H1 (cell line): ENCODE results near the gene TMUB2. TPM values are rescaled to one million over a fixed set of nuclear protein-coding genes. Genes with fewer than 3 reads are reported as not detected.

Source experiments
- CTCF ChIA-PET: fragments of 300-600 bp; sonication (Branson Sonifier 250); formaldehyde crosslinking; loops from one replicate; lab custom pipeline; 2021; ENCODE audit not compliant: partially characterized antibody; lab: Charles Lee
- POLR2A ChIA-PET: fragments of 300-600 bp; sonication (Branson Sonifier 250); formaldehyde crosslinking; loops from one replicate; lab custom pipeline; 2021; ENCODE audit warnings: inconsistent platforms; ENCODE audit not compliant: partially characterized antibody; lab: Charles Lee
- DNase-seq, 2 experiments: peaks; one replicate each; pipeline versions ENCODE4 v3.0.0 to v3.0.0-alpha.2; 2010 to 2022; ENCODE audit warnings: low spot score in 2 of 2, low read depth in 1 of 2, mixed read lengths in 1 of 2
- FAIRE-seq: peaks from 2 replicates; lab custom pipeline; 2011; peaks lifted over from hg19 to GRCh38; lab: Jason Lieb, UNC
- H2AFZ ChIP-seq: 2 replicates; pipeline ENCODE4 v1.8.1; 2012; ENCODE audit warnings: low read length, inconsistent platforms
- H2AK5ac ChIP-seq: 2 replicates; pipeline ENCODE4 v1.6.1; 2013; ENCODE audit warnings: low read depth, low read length
- H2BK120ac ChIP-seq: replicated peaks from 2 replicates; pipeline ENCODE3; 2013; ENCODE audit warnings: low read depth, low read length, inconsistent platforms
- H2BK12ac ChIP-seq: 2 replicates; pipeline ENCODE4 v1.6.1; 2013; ENCODE audit warnings: low read depth, low read length
- H2BK15ac ChIP-seq: 2 replicates; pipeline ENCODE4 v1.6.1; 2013; ENCODE audit warnings: low read length
- H2BK20ac ChIP-seq: 2 replicates; pipeline ENCODE4 v1.6.1; 2013; ENCODE audit warnings: low read length
- H2BK5ac ChIP-seq: 2 replicates; pipeline ENCODE4 v1.6.1; 2013; ENCODE audit warnings: low read depth, low read length
- H3K14ac ChIP-seq: 2 replicates; pipeline ENCODE4 v1.6.1; 2013; ENCODE audit warnings: inconsistent platforms; ENCODE audit not compliant: insufficient read length
- H3K18ac ChIP-seq: 2 replicates; pipeline ENCODE4 v1.6.1; 2013; ENCODE audit warnings: low read length; ENCODE audit errors: extremely low read depth
- H3K23ac ChIP-seq: 2 replicates; pipeline ENCODE4 v1.6.1; 2013; ENCODE audit warnings: inconsistent platforms; ENCODE audit not compliant: insufficient read length
- H3K23me2 ChIP-seq: 2 replicates; pipeline ENCODE4 v1.6.1; 2013; ENCODE audit warnings: low read depth, low read length
- H3K27ac ChIP-seq: 2 replicates; pipeline ENCODE4 v1.6.1; 2011; ENCODE audit warnings: low read depth, low read length, inconsistent platforms
- H3K27me3 ChIP-seq, 4 experiments: replicated peaks in 1 of 4; 1 replicate in 1 of 4; 2 replicates in 3 of 4; pipeline versions ENCODE4 v1.6.1 to v1.8.1; 2011 to 2013; ENCODE audit warnings: low read length in 3 of 4, mild to moderate bottlenecking in 3 of 4, inconsistent platforms in 2 of 4, mixed read lengths in 2 of 4, moderate library complexity in 1 of 4; ENCODE audit not compliant: control insufficient read depth in 3 of 4, insufficient read depth in 3 of 4; ENCODE audit errors: extremely low read depth in 1 of 4
- H3K36me3 ChIP-seq, 4 experiments: 2 replicates each; pipeline versions ENCODE4 v1.6.1 to v1.8.1; 2011 to 2013; ENCODE audit warnings: mild to moderate bottlenecking in 4 of 4, low read length in 3 of 4, moderate library complexity in 2 of 4, control low read depth in 1 of 4, inconsistent platforms in 1 of 4; ENCODE audit not compliant: insufficient read depth in 4 of 4, control insufficient read depth in 2 of 4
- H3K4ac ChIP-seq: replicated peaks from 2 replicates; pipeline ENCODE3; 2013; ENCODE audit warnings: low read length, low read depth, mixed read lengths, inconsistent platforms; ENCODE audit not compliant: insufficient read length
- H3K4me1 ChIP-seq, 4 experiments: replicated peaks in 1 of 4; 1 replicate in 1 of 4; 2 replicates in 3 of 4; pipeline versions ENCODE4 v1.6.1 to v1.8.1; 2011 to 2013; ENCODE audit warnings: low read length in 3 of 4, inconsistent platforms in 2 of 4, mixed read lengths in 1 of 4; ENCODE audit not compliant: insufficient read depth in 4 of 4, control insufficient read depth in 3 of 4
- H3K4me2 ChIP-seq, 2 experiments: 2 replicates each; pipeline versions ENCODE4 v1.6.1 to v1.8.1; 2011 to 2013; ENCODE audit warnings: low read depth in 2 of 2, low read length in 2 of 2, control low read depth in 1 of 2, inconsistent platforms in 1 of 2, mild to moderate bottlenecking in 1 of 2; ENCODE audit not compliant: insufficient read depth in 1 of 2
- H3K4me3 ChIP-seq, 4 experiments: fragments of 200-600, 300-600 bp in 1 of 4; sonication (generic), shearing (Covaris generic), sonication (Bioruptor Twin) in 1 of 4; 2 replicates each; pipeline versions ENCODE4 v1.5.1 to v1.8.1; 2011 to 2016; ENCODE audit warnings: low read length in 4 of 4, low read depth in 3 of 4, control low read depth in 2 of 4, inconsistent platforms in 2 of 4, mild to moderate bottlenecking in 2 of 4, mixed read lengths in 1 of 4, moderate library complexity in 1 of 4; ENCODE audit not compliant: insufficient read depth in 2 of 4; ENCODE audit errors: extremely low read depth in 1 of 4
- H3K56ac ChIP-seq: replicated peaks from 2 replicates; pipeline ENCODE3; 2013; ENCODE audit warnings: low read depth, mild to moderate bottlenecking, mixed read lengths, low read length, inconsistent platforms; ENCODE audit not compliant: insufficient read length
- H3K79me1 ChIP-seq: 2 replicates; pipeline ENCODE4 v1.6.1; 2013; ENCODE audit warnings: low read depth, low read length, control low read depth
- H3K79me2 ChIP-seq, 2 experiments: 2 replicates each; pipeline versions ENCODE4 v1.6.1 to v1.8.1; 2012 to 2013; ENCODE audit warnings: low read length in 2 of 2, mild to moderate bottlenecking in 2 of 2, inconsistent platforms in 1 of 2; ENCODE audit not compliant: insufficient read depth in 2 of 2, control insufficient read depth in 1 of 2
- H3K9ac ChIP-seq, 4 experiments: replicated peaks in 1 of 4; 1 replicate in 1 of 4; 2 replicates in 3 of 4; pipeline versions ENCODE4 v1.6.1 to v1.8.1; 2011 to 2013; ENCODE audit warnings: low read depth in 3 of 4, low read length in 3 of 4, control low read depth in 2 of 4, mild to moderate bottlenecking in 2 of 4, moderate library complexity in 2 of 4, inconsistent platforms in 1 of 4; ENCODE audit errors: extremely low read depth in 1 of 4
- H3K9me3 ChIP-seq, 2 experiments: 2 replicates each; pipeline versions ENCODE4 v1.6.1 to v1.8.1; 2012 to 2013; ENCODE audit warnings: mild to moderate bottlenecking in 2 of 2, moderate library complexity in 2 of 2, control low read depth in 1 of 2, inconsistent platforms in 1 of 2, low read depth in 1 of 2, low read length in 1 of 2, mixed read lengths in 1 of 2; ENCODE audit not compliant: insufficient read depth in 2 of 2
- H4K20me1 ChIP-seq, 2 experiments: replicated peaks in 1 of 2; 2 replicates each; pipeline versions ENCODE3 to v1.8.1; 2011 to 2013; ENCODE audit warnings: inconsistent platforms in 2 of 2, low read length in 2 of 2, mild to moderate bottlenecking in 1 of 2; ENCODE audit not compliant: insufficient read depth in 2 of 2, control insufficient read depth in 1 of 2
- H4K5ac ChIP-seq: 2 replicates; pipeline ENCODE4 v1.6.1; 2013; ENCODE audit warnings: low read length, low read depth, mixed read lengths, inconsistent platforms; ENCODE audit not compliant: insufficient read length
- H4K8ac ChIP-seq: 2 replicates; pipeline ENCODE4 v1.8.0; 2013; ENCODE audit warnings: mild to moderate bottlenecking, moderate library complexity, low read length, inconsistent platforms; ENCODE audit not compliant: insufficient read depth; ENCODE audit errors: extremely low read depth
- H4K91ac ChIP-seq: replicated peaks from 2 replicates; pipeline ENCODE3; 2013; ENCODE audit warnings: low read length, mixed read lengths, inconsistent platforms; ENCODE audit not compliant: insufficient read length
- BACH1 ChIP-seq: IDR thresholded peaks from 2 replicates; pipeline ENCODE4 v1.6.1; 2012; ENCODE audit warnings: low read length, improper control_type of control experiment
- HDAC2 ChIP-seq, 2 experiments: fragments of 300-600 bp in 1 of 2; sonication (generic) in 1 of 2; IDR thresholded peaks; 2 replicates each; pipeline ENCODE4 v1.6.1; 2011 to 2012; ENCODE audit warnings: low read depth in 2 of 2, low read length in 2 of 2, mild to moderate bottlenecking in 2 of 2, moderate library complexity in 2 of 2, borderline replicate concordance in 1 of 2, inconsistent platforms in 1 of 2
- KDM1A ChIP-seq: fragments of 200-600, 300-600 bp; sonication (generic); IDR thresholded peaks from 2 replicates; pipeline ENCODE4 v1.7.1; 2016; ENCODE audit warnings: mild to moderate bottlenecking, low read length, borderline replicate concordance
- POU5F1 ChIP-seq: IDR thresholded peaks from 2 replicates; pipeline ENCODE4 v1.6.1; 2011; ENCODE audit warnings: low read depth, mild to moderate bottlenecking, low read length, moderate library complexity
- SIN3A ChIP-seq, 2 experiments: IDR thresholded peaks in 1 of 2; conservative IDR thresholded peaks in 1 of 2; 2 replicates each; pipeline ENCODE4 v1.6.1; 2011 to 2012; ENCODE audit warnings: low read length in 2 of 2, improper control_type of control experiment in 1 of 2, low read depth in 1 of 2, mild to moderate bottlenecking in 1 of 2
- SIX5 ChIP-seq: IDR thresholded peaks from 2 replicates; pipeline ENCODE4 v1.6.1; 2011; ENCODE audit warnings: mild to moderate bottlenecking, low read depth, low read length
- WGBS, 2 experiments: shearing (Covaris generic) in 1 of 2; methylation state at CpG; one replicate each; pipeline versions ENCODE4 v1.1.6 to v1.1.7; 2013 to 2015; ENCODE audit warnings: low lambda C conversion rate in 2 of 2, mixed read lengths in 2 of 2, inconsistent platforms in 1 of 2, low coverage in 1 of 2, missing lambda C conversion rate in 1 of 2; ENCODE audit not compliant: insufficient replicate concordance in 2 of 2, insufficient coverage in 1 of 2, insufficient read length in 1 of 2; ENCODE audit errors: extremely low coverage in 1 of 2, missing lambda C conversion rate in 1 of 2; 5-methylcytosine and 5-hydroxymethylcytosine counted together
- polyA plus RNA-seq, 7 experiments: library from polyadenylated mRNA; depleted of rRNA in 3 of 7; stranded (reverse) in 5 of 7; unstranded in 2 of 7; fragments of >200 nt in 5 of 7; fragments of 200-250 nt in 2 of 7; gene quantifications; 1 replicate in 5 of 7; 2 replicates in 1 of 7; 4 replicates in 1 of 7; pipeline versions ENCODE4 v1.2.1 to v1.2.3, GENCODE V29; 2011 to 2013; ENCODE audit warnings: missing spikeins in 2 of 7, mixed read lengths in 2 of 7
- total RNA-seq: library from RNA; stranded (reverse); fragmentation: NEBNext Ultra II Directional; extraction: Animal tissue kit (Norgen Biotek cat#: 25700); gene quantifications from 2 replicates; pipeline ENCODE4 v1.2.1, GENCODE V29; 2021

TMUB2 gene
- total and polyA plus RNA-seq, 2 of the 8 experiments (the other 6 are each of a cell fraction or from before 2014, with no cell fraction given), result 18.5 to 30.5 TPM

- Histone ChIP-seq H3K23ac (no peak overlapping the region), H3K9ac (no peak overlapping the region), H3K23me2 (no peaks in the 10 kb centered on the region), H3K4me1 (no peaks in the 10 kb centered on the region), H3K27me3 (no peaks in the 10 kb centered on the region), H2BK5ac (no peak overlapping the region), H3K4me2 (no peak overlapping the region), H3K56ac (no peak overlapping the region), H3K36me3 (peaks cover 10 to 25% (median 20%) of the 10 kb centered on the region in 4 experiments), H3K14ac (no peak overlapping the region), H3K9me3 (no peaks in the 10 kb centered on the region), H4K5ac (no peak overlapping the region), H4K8ac (no peak overlapping the region), H2AK5ac (no peak overlapping the region), H2BK20ac (no peak overlapping the region), H3K79me2 (peaks cover 2 to 5% of the 10 kb centered on the region in 2 experiments; a peak in 3 of 4 replicates), H2AFZ (no peak overlapping the region), H3K4ac (no peak overlapping the region), H3K4me3 (no peak overlapping the region), H2BK120ac (no peak overlapping the region), H4K91ac (no peak overlapping the region), H3K27ac (no peak overlapping the region), H4K20me1 (peaks cover 2 to 6% of the 10 kb centered on the region in 2 experiments), H2BK12ac (no peak overlapping the region), H2BK15ac (no peak overlapping the region), H3K79me1 (0 out of 2 replicates have a peak, but pooled peaks cover 3% of the 10 kb centered on the region), H3K18ac (no peak overlapping the region)
- CTCF ChIA-PET, result interaction anchor here (0.5 to 1.9 kb wide), 2 partner anchors 10 to 51 kb away, joined by 5 to 8 read pairs; no protein-coding TSS in a partner anchor
- DNase-seq (no peak), FAIRE-seq (no peak)
- POLR2A ChIA-PET, result interaction anchor here (1.1 to 8.7 kb wide), 2 partner anchors 6 to 9 kb away, joined by 3 to 84 read pairs; partner anchors contain the start of gene TMUB2
- TF ChIP-seq SIX5 (no peak), BACH1 (no peak), HDAC2 (IDR thresholded peaks at IDR 0.05; ENCODE audit: borderline replicate concordance in 1 of 2, low read depth in 2 of 2, low read length in 2 of 2) (no peak), SIN3A (conservative IDR thresholded peaks at IDR 0.05 in 1 of 2, IDR thresholded peaks at IDR 0.05 in 1 of 2; ENCODE audit: low read depth in 1 of 2, low read length in 2 of 2) (no peak), POU5F1 (no peak), KDM1A (no peak)
- WGBS, 2 experiments, result 98% methylated on average over 14 of the region's 14 CpGs; no CpG with 5 or more reads in 1 of the 2 experiments
These were observed 8.6 kb upstream of the TMUB2 start for GRCh38 chr17:44178133-44178532.
